Stimulated activated CD8-positive, alpha-beta memory T cell treated with anti-CD3 and anti-CD28 coated beads, Interleukin-12 subunit alpha, Interleukin-12 subunit beta, amount 100 ng/mL, for 24 hours (primary cell): Measurements from ENCODE around the gene PCSK2.

ENCODE experiments used
- DNase-seq: peaks from one replicate; pipeline ENCODE4 v3.0.0-alpha.2; 2020; ENCODE audit errors: extremely low read depth

Gene PCSK2

DNA sequence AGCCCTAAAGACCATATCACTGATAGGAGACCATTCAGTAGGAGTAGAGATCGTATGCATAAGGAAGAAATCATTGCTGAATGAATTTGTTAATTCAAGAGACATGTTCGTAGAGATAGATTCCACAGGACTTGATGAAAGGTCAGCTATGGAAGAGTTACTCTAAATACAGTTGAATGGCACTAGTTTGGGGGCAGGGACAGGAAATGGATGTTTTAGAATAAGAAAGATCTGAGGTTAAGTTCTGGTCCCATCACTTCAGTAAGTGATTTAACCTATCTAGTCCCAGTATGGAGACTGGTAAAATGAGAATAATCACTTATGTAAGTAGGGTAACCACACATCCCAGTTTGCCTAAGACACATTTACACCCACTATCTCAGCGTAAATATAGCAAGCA, 307.2 kb downstream of the PCSK2 start:
- no peak for DNase-seq
